Measurements from ENCODE around the gene UBIAD1. TPM values are rescaled to one million over a fixed set of nuclear protein-coding genes. Genes with fewer than 3 reads are reported as not detected.

The UBIAD1 gene
- total and polyA plus RNA-seq, 2 of the 13 experiments (the other 11 are each of a cell fraction or from before 2014, with no cell fraction given): 16.9 to 20.4 TPM

DNA sequence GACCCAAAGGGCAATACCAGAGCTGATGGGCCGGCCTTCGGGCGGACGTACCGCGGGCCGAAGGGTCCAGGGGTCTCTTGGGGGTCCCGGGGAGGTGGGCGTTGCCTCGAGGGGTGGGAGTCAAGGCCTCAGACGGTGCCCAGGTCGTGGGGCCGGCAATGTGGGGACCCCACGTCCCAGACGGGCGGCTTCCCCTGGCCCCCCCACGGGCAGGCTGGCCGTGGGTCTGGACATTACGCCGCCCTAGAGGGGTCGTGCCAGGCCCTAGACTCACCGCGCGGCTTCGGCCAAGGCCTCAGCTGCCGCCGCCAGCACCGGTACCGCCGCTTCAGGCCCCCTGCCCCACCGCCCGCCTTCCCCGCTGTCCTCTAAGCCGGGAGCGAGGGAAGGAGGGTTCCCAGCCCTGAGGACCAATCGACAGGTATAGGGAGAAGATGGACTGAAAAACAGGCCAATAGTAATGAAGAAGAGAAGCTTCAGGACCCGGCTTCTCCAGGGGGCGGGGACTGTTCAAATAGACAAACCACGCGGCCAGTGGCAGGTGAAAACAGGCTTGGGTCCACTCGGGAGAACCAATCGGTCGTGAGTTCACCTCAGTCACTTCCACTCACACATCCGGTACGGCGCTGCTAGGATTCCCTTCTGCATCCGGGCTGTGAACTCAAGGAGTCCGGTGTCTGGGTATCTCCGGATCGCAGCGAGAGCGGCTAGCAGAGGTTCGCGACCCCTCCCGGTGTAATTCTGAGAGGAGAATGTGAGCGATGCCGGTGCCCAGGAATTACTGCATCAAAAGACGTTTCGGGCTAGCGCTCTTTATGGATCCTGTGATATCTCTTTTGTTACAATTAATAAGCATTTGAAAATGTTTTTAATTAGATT lies 10.6 kb upstream of the UBIAD1 start, which contains the start of gene MTOR (continued):
- TF ChIP-seq, protein P1, sequence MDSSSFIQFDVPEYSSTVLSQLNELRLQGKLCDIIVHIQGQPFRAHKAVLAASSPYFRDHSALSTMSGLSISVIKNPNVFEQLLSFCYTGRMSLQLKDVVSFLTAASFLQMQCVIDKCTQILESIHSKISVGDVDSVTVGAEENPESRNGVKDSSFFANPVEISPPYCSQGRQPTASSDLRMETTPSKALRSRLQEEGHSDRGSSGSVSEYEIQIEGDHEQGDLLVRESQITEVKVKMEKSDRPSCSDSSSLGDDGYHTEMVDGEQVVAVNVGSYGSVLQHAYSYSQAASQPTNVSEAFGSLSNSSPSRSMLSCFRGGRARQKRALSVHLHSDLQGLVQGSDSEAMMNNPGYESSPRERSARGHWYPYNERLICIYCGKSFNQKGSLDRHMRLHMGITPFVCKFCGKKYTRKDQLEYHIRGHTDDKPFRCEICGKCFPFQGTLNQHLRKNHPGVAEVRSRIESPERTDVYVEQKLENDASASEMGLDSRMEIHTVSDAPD (CRISPR knock-in tag; IDR thresholded peaks at IDR 0.05): no peak
- TF ChIP-seq BORCS8-MEF2B (CRISPR knock-in tag; IDR thresholded peaks at IDR 0.05) (no peak), NFIB (CRISPR knock-in tag; IDR thresholded peaks at IDR 0.05; ENCODE audit: borderline replicate concordance) (no peak), ZNF335 (CRISPR knock-in tag; IDR thresholded peaks at IDR 0.05) (peak; percentile 87), PHF20 (CRISPR knock-in tag; IDR thresholded peaks at IDR 0.05) (peak; percentile 96), CHCHD3 (CRISPR knock-in tag; IDR thresholded peaks at IDR 0.05) (no peak), ZNF24 (IDR thresholded peaks at IDR 0.05) (no peak), RFXAP (CRISPR knock-in tag; IDR thresholded peaks at IDR 0.05; ENCODE audit: borderline replicate concordance) (peak; percentile 54), ZNF766 (CRISPR knock-in tag; IDR thresholded peaks at IDR 0.05; ENCODE audit: borderline replicate concordance) (0 out of 2 replicates have a peak, but pooled peaks have one; percentile 52), TFDP1 (CRISPR knock-in tag; IDR thresholded peaks at IDR 0.05; ENCODE audit: borderline replicate concordance) (0 out of 2 replicates have a peak, but pooled peaks have one; percentile 35), FOXP1 (IDR thresholded peaks at IDR 0.05) (no peak), FOXP1 (CRISPR knock-in tag; IDR thresholded peaks at IDR 0.05) (0 out of 2 replicates have a peak, but pooled peaks have one; percentile 28), HNRNPK (IDR thresholded peaks at IDR 0.05; ENCODE audit: low read depth, low read length, poor library complexity, severe bottlenecking) (no peak), ETV6 (CRISPR knock-in tag; conservative IDR thresholded peaks at IDR 0.05) (no peak), ARID2 (CRISPR knock-in tag; IDR thresholded peaks at IDR 0.05; ENCODE audit: borderline replicate concordance) (no peak), ZNF737 (CRISPR knock-in tag; IDR thresholded peaks at IDR 0.05; ENCODE audit: borderline replicate concordance) (no peak), ZNF7 (CRISPR knock-in tag; IDR thresholded peaks at IDR 0.05) (peak; percentile 14; the same call in 1 of the 2 replicates), ZFAT (CRISPR knock-in tag; conservative IDR thresholded peaks at IDR 0.05) (no peak), ZBTB42 (CRISPR knock-in tag; IDR thresholded peaks at IDR 0.05) (no peak), ZNF326 (CRISPR knock-in tag; IDR thresholded peaks at IDR 0.05; ENCODE audit: borderline replicate concordance) (no peak), SALL1 (CRISPR knock-in tag; IDR thresholded peaks at IDR 0.05) (peak; percentile 56; the same call in 1 of the 2 replicates), ZFP37 (CRISPR knock-in tag; IDR thresholded peaks at IDR 0.05; ENCODE audit: borderline replicate concordance) (no peak; the same call in 1 of the 2 replicates), ZNF253 (CRISPR knock-in tag; IDR thresholded peaks at IDR 0.05; ENCODE audit: borderline replicate concordance) (no peak), NFIC (IDR thresholded peaks at IDR 0.05; ENCODE audit: low read length) (no peak), ZNF691 (CRISPR knock-in tag; IDR thresholded peaks at IDR 0.05; ENCODE audit: borderline replicate concordance, low read depth) (peak; percentile 62; the same call in 1 of the 2 replicates)
- TF ChIP-seq, protein P2, sequence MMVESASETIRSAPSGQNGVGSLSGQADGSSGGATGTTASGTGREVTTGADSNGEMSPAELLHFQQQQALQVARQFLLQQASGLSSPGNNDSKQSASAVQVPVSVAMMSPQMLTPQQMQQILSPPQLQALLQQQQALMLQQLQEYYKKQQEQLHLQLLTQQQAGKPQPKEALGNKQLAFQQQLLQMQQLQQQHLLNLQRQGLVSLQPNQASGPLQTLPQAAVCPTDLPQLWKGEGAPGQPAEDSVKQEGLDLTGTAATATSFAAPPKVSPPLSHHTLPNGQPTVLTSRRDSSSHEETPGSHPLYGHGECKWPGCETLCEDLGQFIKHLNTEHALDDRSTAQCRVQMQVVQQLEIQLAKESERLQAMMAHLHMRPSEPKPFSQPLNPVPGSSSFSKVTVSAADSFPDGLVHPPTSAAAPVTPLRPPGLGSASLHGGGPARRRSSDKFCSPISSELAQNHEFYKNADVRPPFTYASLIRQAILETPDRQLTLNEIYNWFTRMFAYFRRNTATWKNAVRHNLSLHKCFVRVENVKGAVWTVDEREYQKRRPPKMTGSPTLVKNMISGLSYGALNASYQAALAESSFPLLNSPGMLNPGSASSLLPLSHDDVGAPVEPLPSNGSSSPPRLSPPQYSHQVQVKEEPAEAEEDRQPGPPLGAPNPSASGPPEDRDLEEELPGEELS (CRISPR knock-in tag; IDR thresholded peaks at IDR 0.05): 0 out of 2 replicates have a peak, but pooled peaks have one; percentile 30

All from HepG2 (cell line).